ENCODE data around the gene GOPC.

GRCh38 chr6:117521791-117522502, 80.4 kb downstream of the GOPC start:
- TF ChIP-seq CTCF (IDR thresholded peaks at IDR 0.05) (no peak), POLR2A (IDR thresholded peaks at IDR 0.05) (no peak)
